ENCODE results near the gene MEF2C.

GRCh38 chr5:88895681-88896501, 12.9 kb upstream of the MEF2C start:
- TF ChIP-seq CTCF (IDR thresholded peaks at IDR 0.05), result no peak
- no peak for TF ChIP-seq POLR2AphosphoS5 (IDR thresholded peaks at IDR 0.05)

Measured in stomach (tissue), 4 donors.